ENCODE data around the gene LRSAM1.

Gene LRSAM1

GRCh38 chr9:127457191-127457878, 6.0 kb downstream of the LRSAM1 start:
- DNase-seq (ENCODE audit: low read depth), result no peak

- DNase-seq (ENCODE audit: low read depth), result no peak
Measured at GRCh38 chr9:127458921-127459320, 7.6 kb downstream of the LRSAM1 start.

GRCh38 chr9:127463382-127463781, 12.1 kb downstream of the LRSAM1 start:
- no peak for DNase-seq (ENCODE audit: low read depth)

GRCh38 chr9:127463911-127464310, 12.6 kb downstream of the LRSAM1 start:
- no peak for DNase-seq (ENCODE audit: low read depth)

- DNase-seq (ENCODE audit: low read depth), result peak; percentile 46
Measured at GRCh38 chr9:127466407-127466917, 15.2 kb downstream of the LRSAM1 start.

- DNase-seq (ENCODE audit: low read depth), result no peak
Measured at GRCh38 chr9:127467621-127468020, 16.3 kb downstream of the LRSAM1 start.

GRCh38 chr9:127470662-127471061, 19.4 kb downstream of the LRSAM1 start:
- DNase-seq (ENCODE audit: low read depth), result no peak

GRCh38 chr9:127473501-127473900, 22.2 kb downstream of the LRSAM1 start:
- DNase-seq (ENCODE audit: low read depth), result no peak

- no peak for DNase-seq (ENCODE audit: low read depth)
Measured at GRCh38 chr9:127473932-127474331, 22.6 kb downstream of the LRSAM1 start.

- DNase-seq (ENCODE audit: low read depth), result no peak
Measured at GRCh38 chr9:127474592-127474991, 23.3 kb downstream of the LRSAM1 start.

- DNase-seq (ENCODE audit: low read depth), result no peak
Measured at GRCh38 chr9:127479507-127480081, 28.3 kb downstream of the LRSAM1 start.

GRCh38 chr9:127482662-127483061, 31.4 kb downstream of the LRSAM1 start:
- DNase-seq (ENCODE audit: low read depth), result no peak

GRCh38 chr9:127485995-127486394, 34.7 kb downstream of the LRSAM1 start:
- no peak for DNase-seq (ENCODE audit: low read depth)

GRCh38 chr9:127488946-127489345, 37.6 kb downstream of the LRSAM1 start:
- no peak for DNase-seq (ENCODE audit: low read depth)

GRCh38 chr9:127489471-127490115, 38.3 kb downstream of the LRSAM1 start:
- DNase-seq (ENCODE audit: low read depth), result no peak

GRCh38 chr9:127490535-127491230, 39.4 kb downstream of the LRSAM1 start:
- DNase-seq (ENCODE audit: low read depth), result no peak

- DNase-seq (ENCODE audit: low read depth), result no peak
Measured at GRCh38 chr9:127491516-127491915, 40.2 kb downstream of the LRSAM1 start.

- no peak for DNase-seq (ENCODE audit: low read depth)
Measured at GRCh38 chr9:127492616-127493015, 41.3 kb downstream of the LRSAM1 start.

GRCh38 chr9:127493592-127494303, 42.4 kb downstream of the LRSAM1 start:
- DNase-seq (ENCODE audit: low read depth), result no peak

GRCh38 chr9:127494304-127494702, 43.0 kb downstream of the LRSAM1 start:
- DNase-seq (ENCODE audit: low read depth), result no peak

- no peak for DNase-seq (ENCODE audit: low read depth)
Measured at GRCh38 chr9:127495884-127496555, 44.7 kb downstream of the LRSAM1 start.
